ENCODE results near the gene GALNS.

DNA sequence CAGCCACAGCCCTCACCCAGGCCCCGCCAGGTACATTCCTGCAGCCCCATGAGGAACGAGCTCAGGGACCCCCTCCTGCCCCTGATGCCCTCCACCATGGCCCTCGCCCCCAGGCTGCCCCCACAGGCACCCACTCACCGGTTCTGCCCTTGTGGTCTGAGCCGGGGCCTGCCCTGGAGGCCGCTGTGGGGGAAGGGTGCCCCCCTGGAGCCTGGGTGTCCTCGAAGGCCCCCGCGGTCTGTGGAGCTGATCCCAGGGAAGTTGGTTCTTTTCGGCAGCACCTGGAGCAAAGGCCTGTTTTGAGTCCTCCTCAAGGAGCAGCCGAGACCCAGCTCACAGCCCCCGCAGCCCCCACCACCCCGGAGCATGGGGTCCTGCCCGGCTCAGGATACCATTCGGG, 7.4 kb upstream of the GALNS start:
- TF ChIP-seq, protein P1, sequence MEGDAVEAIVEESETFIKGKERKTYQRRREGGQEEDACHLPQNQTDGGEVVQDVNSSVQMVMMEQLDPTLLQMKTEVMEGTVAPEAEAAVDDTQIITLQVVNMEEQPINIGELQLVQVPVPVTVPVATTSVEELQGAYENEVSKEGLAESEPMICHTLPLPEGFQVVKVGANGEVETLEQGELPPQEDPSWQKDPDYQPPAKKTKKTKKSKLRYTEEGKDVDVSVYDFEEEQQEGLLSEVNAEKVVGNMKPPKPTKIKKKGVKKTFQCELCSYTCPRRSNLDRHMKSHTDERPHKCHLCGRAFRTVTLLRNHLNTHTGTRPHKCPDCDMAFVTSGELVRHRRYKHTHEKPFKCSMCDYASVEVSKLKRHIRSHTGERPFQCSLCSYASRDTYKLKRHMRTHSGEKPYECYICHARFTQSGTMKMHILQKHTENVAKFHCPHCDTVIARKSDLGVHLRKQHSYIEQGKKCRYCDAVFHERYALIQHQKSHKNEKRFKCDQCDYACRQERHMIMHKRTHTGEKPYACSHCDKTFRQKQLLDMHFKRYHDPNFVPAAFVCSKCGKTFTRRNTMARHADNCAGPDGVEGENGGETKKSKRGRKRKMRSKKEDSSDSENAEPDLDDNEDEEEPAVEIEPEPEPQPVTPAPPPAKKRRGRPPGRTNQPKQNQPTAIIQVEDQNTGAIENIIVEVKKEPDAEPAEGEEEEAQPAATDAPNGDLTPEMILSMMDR (conservative IDR thresholded peaks at IDR 0.05; ENCODE audit: low read length): no peak
- TF ChIP-seq EZH2phosphoT487 (IDR thresholded peaks at IDR 0.05; ENCODE audit: borderline replicate concordance): no peak

All from Loucy (cell line).